HCT116 (cell line): ENCODE measurements around the gene DLEC1. TPM values are rescaled to one million over a fixed set of nuclear protein-coding genes. Genes with fewer than 3 reads are reported as not detected.

Source experiments
- ATAC-seq: fragments of 200-7000 bp; cut with Tn5 transposase; 2 replicates; pipeline ENCODE4 v1.9.1; 2020; ENCODE audit warnings: mild to moderate bottlenecking, moderate library complexity
- BruUV-seq: library from RNA; stranded (reverse); fragments of 400-500 nt; replicated peaks from 2 replicates; lab custom pipeline; 2021; lab: Mats Ljungman, UMichigan
- CTCF ChIA-PET: fragments of 300-600 bp; sonication (Branson Sonifier 250); formaldehyde crosslinking; loops from one replicate; lab custom pipeline; 2021; ENCODE audit warnings: antibody characterized with exemption; lab: Charles Lee
- POLR2A ChIA-PET: fragments of 300-600, 350-600 bp; sonication (Branson Sonifier 250); formaldehyde crosslinking; loops from one replicate; lab custom pipeline; 2021; ENCODE audit warnings: antibody characterized with exemption; lab: Charles Lee
- RAD21 ChIA-PET, 2 experiments: fragments of 300-600 bp; sonication (Branson Sonifier 250); formaldehyde crosslinking; loops; one replicate each; lab custom pipeline; 2023; ENCODE audit warnings: low total read pairs in 2 of 2; ENCODE audit not compliant: uncharacterized antibody in 2 of 2, unreplicated experiment in 2 of 2, low non-redundant PET in 1 of 2; lab: Charles Lee
- DNase-seq: peaks from one replicate; pipeline ENCODE4 v3.0.0-alpha.2; 2010; ENCODE audit warnings: low read depth, low spot score
- H2AFZ ChIP-seq: fragments of 200-600 bp; shearing (Covaris generic), sonication (generic); 2 replicates; pipeline ENCODE4 v1.6.1; 2017; ENCODE audit warnings: low read depth, mixed run types, mixed read lengths, antibody characterized with exemption, low read length; ENCODE audit not compliant: poor library complexity, severe bottlenecking
- H3K27ac ChIP-seq: 2 replicates; pipeline ENCODE4 v1.5.1; 2012; ENCODE audit warnings: low read depth, low read length
- H3K27me3 ChIP-seq: fragments of 200-600 bp; sonication (generic); 2 replicates; pipeline ENCODE4 v1.6.1; 2016; ENCODE audit warnings: mixed run types, low read length, mixed read lengths; ENCODE audit not compliant: insufficient read depth
- H3K36me3 ChIP-seq, 2 experiments: fragments of 200-500 bp in 1 of 2; fragments of 200-600 bp in 1 of 2; sonication (Bioruptor generic) in 1 of 2; sonication (generic) in 1 of 2; 2 replicates each; pipeline versions ENCODE4 v1.5.1 to v1.6.1; 2014 to 2016; ENCODE audit warnings: low read length in 2 of 2, inconsistent platforms in 1 of 2, mixed read lengths in 1 of 2, mixed run types in 1 of 2; ENCODE audit not compliant: insufficient read depth in 2 of 2, control insufficient read depth in 1 of 2
- H3K4me1 ChIP-seq, 2 experiments: fragments of 200-600 bp in 1 of 2; sonication (generic) in 1 of 2; 2 replicates each; pipeline versions ENCODE4 v1.5.1 to v1.6.1; 2012 to 2017; ENCODE audit warnings: low read length in 2 of 2, inconsistent platforms in 1 of 2, mild to moderate bottlenecking in 1 of 2, mixed read lengths in 1 of 2, mixed run types in 1 of 2, moderate library complexity in 1 of 2; ENCODE audit not compliant: insufficient read depth in 2 of 2, control insufficient read depth in 1 of 2
- H3K4me2 ChIP-seq: fragments of 200-600 bp; sonication (generic); 2 replicates; pipeline ENCODE4 v1.6.1; 2017; ENCODE audit warnings: mixed run types, low read length, mixed read lengths
- H3K4me3 ChIP-seq, 2 experiments: fragments of 200-600 bp in 1 of 2; sonication (generic) in 1 of 2; replicated peaks in 1 of 2; 2 replicates each; pipeline ENCODE4 v1.5.1; 2011 to 2016; ENCODE audit warnings: low read length in 2 of 2, control low read depth in 1 of 2, low read depth in 1 of 2, mild to moderate bottlenecking in 1 of 2, mixed read lengths in 1 of 2, mixed run types in 1 of 2
- H3K79me2 ChIP-seq: fragments of 200-600 bp; sonication (generic); 2 replicates; pipeline ENCODE4 v1.6.1; 2017; ENCODE audit warnings: mild to moderate bottlenecking, mixed run types, low read length, moderate library complexity, mixed read lengths; ENCODE audit not compliant: insufficient read depth
- H3K9ac ChIP-seq: fragments of 200-600 bp; sonication (generic); 2 replicates; pipeline ENCODE4 v1.6.1; 2016; ENCODE audit warnings: low read length, mixed read lengths
- H3K9me2 ChIP-seq: fragments of 200-600 bp; sonication (generic), shearing (Covaris generic); 2 replicates; pipeline ENCODE4 v1.6.1; 2017; ENCODE audit warnings: mixed run types, mild to moderate bottlenecking, moderate library complexity; ENCODE audit not compliant: insufficient read depth
- H3K9me3 ChIP-seq, 2 experiments: fragments of 200-500 bp in 1 of 2; fragments of 200-600 bp in 1 of 2; sonication (Bioruptor generic) in 1 of 2; sonication (generic) in 1 of 2; 2 replicates each; pipeline ENCODE4 v1.6.1; 2014 to 2017; ENCODE audit warnings: low read length in 2 of 2, mixed read lengths in 2 of 2, inconsistent platforms in 1 of 2, low read depth in 1 of 2, mild to moderate bottlenecking in 1 of 2, mixed run types in 1 of 2, moderate library complexity in 1 of 2; ENCODE audit not compliant: control insufficient read depth in 1 of 2, insufficient read depth in 1 of 2
- H4K20me1 ChIP-seq: fragments of 200-600 bp; sonication (generic), shearing (Covaris generic); 2 replicates; pipeline ENCODE4 v1.6.1; 2017; ENCODE audit warnings: mixed run types, mild to moderate bottlenecking, moderate library complexity; ENCODE audit not compliant: insufficient read depth
- CBX3 ChIP-seq: IDR thresholded peaks from 2 replicates; pipeline ENCODE4 v1.6.1; 2012; ENCODE audit warnings: low read depth
- CTCF ChIP-seq, 3 experiments: fragments of 200-600 bp in 1 of 3; sonication (generic) in 1 of 3; IDR thresholded peaks in 2 of 3; conservative IDR thresholded peaks in 1 of 3; 2 replicates each; pipeline ENCODE4 v1.5.1; 2012 to 2017; ENCODE audit warnings: low read depth in 2 of 3, low read length in 2 of 3, antibody characterized with exemption in 1 of 3, borderline replicate concordance in 1 of 3, control low read depth in 1 of 3, mild to moderate bottlenecking in 1 of 3, mixed read lengths in 1 of 3, mixed run types in 1 of 3, moderate library complexity in 1 of 3; ENCODE audit not compliant: insufficient read depth in 1 of 3
- EGR1 ChIP-seq: IDR thresholded peaks from 2 replicates; pipeline ENCODE4 v1.6.1; 2012; ENCODE audit warnings: low read depth
- ELF1 ChIP-seq: IDR thresholded peaks from 2 replicates; pipeline ENCODE4 v1.6.1; 2012; ENCODE audit warnings: low read depth, borderline replicate concordance
- EZH2 ChIP-seq: fragments of 200-600 bp; sonication (generic); IDR thresholded peaks from 2 replicates; pipeline ENCODE4 v1.6.1; 2017; ENCODE audit warnings: antibody characterized with exemption, mixed run types
- FOSL1 ChIP-seq: IDR thresholded peaks from 2 replicates; pipeline ENCODE4 v1.6.1; 2012; ENCODE audit warnings: low read depth
- JUND ChIP-seq: IDR thresholded peaks from 2 replicates; pipeline ENCODE4 v1.6.1; 2012
- POLR2AphosphoS5 ChIP-seq: IDR thresholded peaks from 2 replicates; pipeline ENCODE4 v1.6.1; 2011; ENCODE audit warnings: mild to moderate bottlenecking, low read depth, low read length, moderate library complexity
- SIN3A ChIP-seq: IDR thresholded peaks from 2 replicates; pipeline ENCODE4 v1.6.1; 2012; ENCODE audit warnings: low read depth
- SRF ChIP-seq: IDR thresholded peaks from 2 replicates; pipeline ENCODE4 v1.6.1; 2012; ENCODE audit warnings: low read depth
- TCF7L2 ChIP-seq: IDR thresholded peaks from 2 replicates; pipeline ENCODE4 v1.7.0; 2011; ENCODE audit warnings: borderline replicate concordance, inconsistent platforms; ENCODE audit not compliant: insufficient read depth, insufficient read length; ENCODE audit errors: extremely low read depth
- YY1 ChIP-seq: IDR thresholded peaks from 2 replicates; pipeline ENCODE4 v1.6.1; 2011; ENCODE audit warnings: low read length, low read depth, moderate library complexity, mild to moderate bottlenecking; ENCODE audit not compliant: insufficient replicate concordance; ENCODE audit errors: extremely low read depth
- ZFX ChIP-seq: fragments of 450-650 bp; IDR thresholded peaks from 2 replicates; pipeline ENCODE4 v1.6.1; 2017
- intact Hi-C: fragments of 100-400 bp; cut with micrococcal nuclease; formaldehyde crosslinking; loops from 2 replicates; pipeline ENCODE4 v1.10.0; 2022
- total RNA-seq: library from RNA; stranded (reverse); gene quantifications from one replicate; pipeline ENCODE4 v1.2.1, GENCODE V29; 2021; ENCODE audit not compliant: unreplicated experiment
- TF ChIP-seq, protein P1 (sequence below): IDR thresholded peaks from 2 replicates; pipeline ENCODE4 v1.6.1; 2012; ENCODE audit warnings: low read depth
- TF ChIP-seq, protein P2 (sequence below): IDR thresholded peaks from 2 replicates; pipeline ENCODE4 v1.6.1; 2012

DLEC1 gene
- total RNA-seq, 1 experiment from 2014 or later = 0.61 TPM

GRCh38 chr3:38016410-38016809 lies 22.6 kb upstream of the DLEC1 start (continued):
- TF ChIP-seq, protein P1, sequence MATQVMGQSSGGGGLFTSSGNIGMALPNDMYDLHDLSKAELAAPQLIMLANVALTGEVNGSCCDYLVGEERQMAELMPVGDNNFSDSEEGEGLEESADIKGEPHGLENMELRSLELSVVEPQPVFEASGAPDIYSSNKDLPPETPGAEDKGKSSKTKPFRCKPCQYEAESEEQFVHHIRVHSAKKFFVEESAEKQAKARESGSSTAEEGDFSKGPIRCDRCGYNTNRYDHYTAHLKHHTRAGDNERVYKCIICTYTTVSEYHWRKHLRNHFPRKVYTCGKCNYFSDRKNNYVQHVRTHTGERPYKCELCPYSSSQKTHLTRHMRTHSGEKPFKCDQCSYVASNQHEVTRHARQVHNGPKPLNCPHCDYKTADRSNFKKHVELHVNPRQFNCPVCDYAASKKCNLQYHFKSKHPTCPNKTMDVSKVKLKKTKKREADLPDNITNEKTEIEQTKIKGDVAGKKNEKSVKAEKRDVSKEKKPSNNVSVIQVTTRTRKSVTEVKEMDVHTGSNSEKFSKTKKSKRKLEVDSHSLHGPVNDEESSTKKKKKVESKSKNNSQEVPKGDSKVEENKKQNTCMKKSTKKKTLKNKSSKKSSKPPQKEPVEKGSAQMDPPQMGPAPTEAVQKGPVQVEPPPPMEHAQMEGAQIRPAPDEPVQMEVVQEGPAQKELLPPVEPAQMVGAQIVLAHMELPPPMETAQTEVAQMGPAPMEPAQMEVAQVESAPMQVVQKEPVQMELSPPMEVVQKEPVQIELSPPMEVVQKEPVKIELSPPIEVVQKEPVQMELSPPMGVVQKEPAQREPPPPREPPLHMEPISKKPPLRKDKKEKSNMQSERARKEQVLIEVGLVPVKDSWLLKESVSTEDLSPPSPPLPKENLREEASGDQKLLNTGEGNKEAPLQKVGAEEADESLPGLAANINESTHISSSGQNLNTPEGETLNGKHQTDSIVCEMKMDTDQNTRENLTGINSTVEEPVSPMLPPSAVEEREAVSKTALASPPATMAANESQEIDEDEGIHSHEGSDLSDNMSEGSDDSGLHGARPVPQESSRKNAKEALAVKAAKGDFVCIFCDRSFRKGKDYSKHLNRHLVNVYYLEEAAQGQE = no peak

DNA sequence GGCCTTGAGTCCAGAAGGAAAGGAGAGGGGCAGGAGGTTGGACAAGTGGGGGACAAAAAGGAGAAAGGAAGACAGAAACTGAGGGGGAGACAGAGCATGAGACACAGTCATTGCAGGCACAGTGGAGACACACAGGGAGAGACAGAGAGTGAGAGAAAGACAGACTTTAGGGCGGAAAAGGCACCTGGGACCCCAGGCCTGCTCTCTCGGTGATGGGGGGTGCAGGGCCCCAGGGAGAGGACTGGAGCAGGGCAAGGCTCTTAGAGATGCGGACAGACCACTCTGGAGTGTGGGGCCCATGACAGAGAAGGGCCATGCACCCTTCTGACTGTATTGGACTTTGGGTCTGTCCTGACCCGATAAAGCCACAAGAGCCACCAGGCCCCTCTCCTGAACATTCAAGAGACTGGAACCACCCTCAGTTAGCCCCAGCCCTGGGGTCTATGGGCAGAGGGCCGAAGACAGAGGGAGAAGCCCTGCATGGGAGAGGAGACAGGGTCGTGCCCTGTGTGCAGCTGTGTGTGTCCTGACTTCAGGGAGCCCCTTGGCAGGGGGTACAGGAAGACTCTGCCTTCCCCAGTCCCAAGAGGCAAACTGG lies 22.1 kb upstream of the DLEC1 start:
- DNase-seq (no peak), ATAC-seq (no peak)
- H3K9ac ChIP-seq = no peak overlapping the region
- TF ChIP-seq ELF1 (no peak), POLR2AphosphoS5 (no peak), CBX3 (no peak), SIN3A (no peak), JUND (no peak), ZFX (no peak), EZH2 (no peak), EGR1 (no peak), YY1 (no peak), FOSL1 (no peak), CTCF (IDR thresholded peaks at IDR 0.05 in 2 of 3, conservative IDR thresholded peaks at IDR 0.05 in 1 of 3; ENCODE audit: borderline replicate concordance in 1 of 3, insufficient read depth in 1 of 3, low read depth in 2 of 3, low read length in 2 of 3) (no peak), SRF (no peak), TCF7L2 (no peak)
- TF ChIP-seq, protein P1 = no peak
- TF ChIP-seq, protein P2, sequence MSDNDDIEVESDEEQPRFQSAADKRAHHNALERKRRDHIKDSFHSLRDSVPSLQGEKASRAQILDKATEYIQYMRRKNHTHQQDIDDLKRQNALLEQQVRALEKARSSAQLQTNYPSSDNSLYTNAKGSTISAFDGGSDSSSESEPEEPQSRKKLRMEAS = no peak
- TF ChIP-seq, all 23 proteins: peak for 0
- ChIA-PET POLR2A (no interaction called here), CTCF (no interaction called here), RAD21 (no interaction called here)
- Histone ChIP-seq H3K9me2 (no peaks in the 10 kb centered on the region), H3K4me1 (no peaks in the 10 kb centered on the region), H4K20me1 (no peaks in the 10 kb centered on the region), H3K9me3 (no peaks in the 10 kb centered on the region; a peak in 1 of 4 replicates), H3K4me2 (no peak overlapping the region), H2AFZ (no peak overlapping the region), H3K27me3 (no peaks in the 10 kb centered on the region), H3K27ac (no peak overlapping the region), H3K79me2 (no peaks in the 10 kb centered on the region), H3K4me3 (no peak overlapping the region), H3K36me3 (peaks cover 0 to 7% of the 10 kb centered on the region in 2 experiments; a peak in 2 of 4 replicates)
- no TSS peak for BruUV-seq
- intact Hi-C loops = no loop called here
